ENCODE results near the gene KBTBD4. TPM values are rescaled to one million over a fixed set of nuclear protein-coding genes. Genes with fewer than 3 reads are reported as not detected.
"Not testable (repeated sequence)": the region's sequence is repeated elsewhere in the genome, so short reads cannot be mapped to it uniquely, and the experiment has no call there.

The KBTBD4 gene
- total RNA-seq, 4 donors from 2014 or later, result 9.7 to 36.3 (median 18.5) TPM

- Histone ChIP-seq H3K27me3 (no peaks in the 10 kb centered on the region), H3K9me3 (no peaks in the 10 kb centered on the region), H3K4me1 (peaks cover 10 to 17% of the 10 kb centered on the region in 2 donors), H3K4me3 (no peak overlapping the region), H3K36me3 (no peaks in the 10 kb centered on the region), H3K27ac (peak overlapping the region in 1 of 2 donors; percentile 52)
- intact Hi-C loops (cut with DNase I; ENCODE audit: low total_unique reads), result no loop called here
- TF ChIP-seq POLR2A (IDR thresholded peaks at IDR 0.05) (no peak), CTCF (IDR thresholded peaks at IDR 0.05) (no peak)
- no peak for DNase-seq
These were observed 45.0 kb downstream of the KBTBD4 start for GRCh38 chr11:47533690-47534151.

GRCh38 chr11:47532597-47533213 lies 46.1 kb downstream of the KBTBD4 start:
- no peaks in the 10 kb centered on the region for H3K9me3 ChIP-seq
- H3K4me3 ChIP-seq, result no peak overlapping the region
- intact Hi-C loops (cut with DNase I; ENCODE audit: low total_unique reads), result no loop called here
- no peak for TF ChIP-seq CTCF (IDR thresholded peaks at IDR 0.05)
- no peak for TF ChIP-seq POLR2A (IDR thresholded peaks at IDR 0.05)
- no peaks in the 10 kb centered on the region for H3K27me3 ChIP-seq
- H3K27ac ChIP-seq, result peak overlapping the region; percentile 27 to 52
- H3K4me1 ChIP-seq, result peaks cover 10 to 17% of the 10 kb centered on the region in 2 donors
- DNase-seq, result no peak
- no peaks in the 10 kb centered on the region for H3K36me3 ChIP-seq

- peaks cover 10 to 12% of the 10 kb centered on the region in 2 donors for H3K4me1 ChIP-seq
These were observed 47.1 kb downstream of the KBTBD4 start for GRCh38 chr11:47531666-47532065.

GRCh38 chr11:47530721-47531120 lies 48.0 kb downstream of the KBTBD4 start:
- Histone ChIP-seq H3K27ac (peak overlapping the region in 1 of 2 donors; percentile 52), H3K4me1 (peaks cover 3 to 10% of the 10 kb centered on the region in 2 donors)
- H3K9me3 ChIP-seq; H3K36me3 ChIP-seq; H3K4me3 ChIP-seq; intact Hi-C loops (cut with DNase I; ENCODE audit: low total_unique reads); DNase-seq; H3K27me3 ChIP-seq: not testable (repeated sequence)

More at GRCh38 chr11:47531666-47532065, 47.1 kb downstream of the KBTBD4 start:
- Histone ChIP-seq H3K9me3 (no peaks in the 10 kb centered on the region), H3K27me3 (no peaks in the 10 kb centered on the region), H3K27ac (peak overlapping the region in 1 of 2 donors; percentile 52), H3K36me3 (no peaks in the 10 kb centered on the region), H3K4me3 (no peak overlapping the region)
- DNase-seq, result no peak
- intact Hi-C loops (cut with DNase I; ENCODE audit: low total_unique reads), result no loop called here
- TF ChIP-seq CTCF (IDR thresholded peaks at IDR 0.05) (no peak), POLR2A (IDR thresholded peaks at IDR 0.05) (no peak)

- no peaks in the 10 kb centered on the region for H3K27me3 ChIP-seq
- peaks cover 3 to 10% of the 10 kb centered on the region in 2 donors for H3K4me1 ChIP-seq
- no peak overlapping the region for H3K4me3 ChIP-seq
- H3K36me3 ChIP-seq, result no peaks in the 10 kb centered on the region
- TF ChIP-seq POLR2A (IDR thresholded peaks at IDR 0.05) (no peak), CTCF (IDR thresholded peaks at IDR 0.05) (no peak)
- peak overlapping the region in 1 of 2 donors; percentile 14 for H3K27ac ChIP-seq
- intact Hi-C loops (cut with DNase I; ENCODE audit: low total_unique reads), result no loop called here
- H3K9me3 ChIP-seq, result no peaks in the 10 kb centered on the region
- no peak for DNase-seq
These were observed 48.8 kb downstream of the KBTBD4 start for GRCh38 chr11:47529951-47530350.
